Muscle of leg (tissue), 11 donors: ENCODE data around the gene ABCA2. TPM values are rescaled to one million over a fixed set of nuclear protein-coding genes. Genes with fewer than 3 reads are reported as not detected.

Experiments used
- DNase-seq: peaks from one replicate; pipeline ENCODE4 v3.0.0; 2013
- H3K27ac ChIP-seq: one replicate; pipeline ENCODE4 v1.5.1; 2013; ENCODE audit warnings: mild to moderate bottlenecking, low read length, control low read depth
- H3K27me3 ChIP-seq: one replicate; pipeline ENCODE4 v1.6.1; 2013; ENCODE audit warnings: low read length; ENCODE audit not compliant: control insufficient read depth, insufficient read depth
- H3K36me3 ChIP-seq: one replicate; pipeline ENCODE4 v1.6.1; 2013; ENCODE audit warnings: low read length; ENCODE audit not compliant: control insufficient read depth, insufficient read depth
- H3K4me1 ChIP-seq: one replicate; pipeline ENCODE4 v1.6.1; 2013; ENCODE audit warnings: low read length; ENCODE audit not compliant: control insufficient read depth, insufficient read depth
- H3K4me3 ChIP-seq: one replicate; pipeline ENCODE4 v1.5.1; 2013; ENCODE audit warnings: low read length, control low read depth
- H3K9me3 ChIP-seq: replicated peaks from 2 replicates; pipeline ENCODE4 v1.6.1; 2013; ENCODE audit warnings: low read depth, low read length; ENCODE audit not compliant: control insufficient read depth
- WGBS: methylation state at CpG from one replicate; pipeline ENCODE4 v1.1.5; 2013; ENCODE audit warnings: missing lambda C conversion rate; ENCODE audit not compliant: insufficient coverage; 5-methylcytosine and 5-hydroxymethylcytosine counted together
- polyA plus RNA-seq, 8 donors: library from polyadenylated mRNA; unstranded; fragments of 120-200 nt; gene quantifications; one replicate each; pipeline versions ENCODE4 v1.2.1 to v1.2.3, GENCODE V29; 2013; ENCODE audit warnings: inconsistent platforms in 1 of 8, low replicate concordance in 1 of 8; ENCODE audit not compliant: insufficient read length in 8 of 8, insufficient read depth in 1 of 8
- total RNA-seq: library from RNA; stranded (reverse); fragments of 120-200 nt; gene quantifications from one replicate; pipeline ENCODE4 v1.2.4, GENCODE V29; 2013

Gene ABCA2
- total and polyA plus RNA-seq, 9 donors = 8.3 to 24.8 (median 18.8) TPM

GRCh38 chr9:136971746-136972145, 56.3 kb downstream of the ABCA2 start:
- 57% methylated on average over 14 of the region's 14 CpGs for WGBS
- Histone ChIP-seq H3K9me3 (no peaks in the 10 kb centered on the region), H3K4me3 (no peak overlapping the region), H3K4me1 (peaks cover 22% of the 10 kb centered on the region), H3K27ac (no peak overlapping the region), H3K36me3 (no peaks in the 10 kb centered on the region), H3K27me3 (no peaks in the 10 kb centered on the region)
- DNase-seq = no peak

- H3K27me3 ChIP-seq = peaks cover 8% of the 10 kb centered on the region
- H3K27ac ChIP-seq = no peak overlapping the region
- no peaks in the 10 kb centered on the region for H3K9me3 ChIP-seq
- no peak for DNase-seq
- no peak overlapping the region for H3K4me3 ChIP-seq
- peaks cover 18% of the 10 kb centered on the region for H3K4me1 ChIP-seq
- no peaks in the 10 kb centered on the region for H3K36me3 ChIP-seq
- WGBS = 78% methylated on average over 8 of the region's 11 CpGs
These were observed 57.7 kb downstream of the ABCA2 start for GRCh38 chr9:136970361-136970760.

GRCh38 chr9:136969774-136970173, 58.3 kb downstream of the ABCA2 start:
- Histone ChIP-seq H3K4me1 (peaks cover 12% of the 10 kb centered on the region), H3K27me3 (peaks cover 8% of the 10 kb centered on the region), H3K27ac (no peak overlapping the region), H3K36me3 (no peaks in the 10 kb centered on the region), H3K4me3 (no peak overlapping the region), H3K9me3 (no peaks in the 10 kb centered on the region)
- DNase-seq = no peak
- WGBS = 50% methylated on average over 4 of the region's 5 CpGs

- Histone ChIP-seq H3K4me3 (no peak overlapping the region), H3K36me3 (no peaks in the 10 kb centered on the region), H3K27ac (no peak overlapping the region), H3K9me3 (no peaks in the 10 kb centered on the region), H3K4me1 (peaks cover 10% of the 10 kb centered on the region), H3K27me3 (peaks cover 8% of the 10 kb centered on the region)
- 75% methylated on average over 16 of the region's 17 CpGs for WGBS
- DNase-seq = no peak
These were observed 58.9 kb downstream of the ABCA2 start for GRCh38 chr9:136969150-136969549.

- H3K9me3 ChIP-seq = no peaks in the 10 kb centered on the region
- no peak overlapping the region for H3K4me3 ChIP-seq
- WGBS = 73% methylated on average over 11 of the region's 17 CpGs
- DNase-seq = no peak
- H3K4me1 ChIP-seq = peaks cover 13% of the 10 kb centered on the region
- no peak overlapping the region for H3K27ac ChIP-seq
- no peaks in the 10 kb centered on the region for H3K36me3 ChIP-seq
- peaks cover 8% of the 10 kb centered on the region for H3K27me3 ChIP-seq
These were observed 59.5 kb downstream of the ABCA2 start for GRCh38 chr9:136968333-136969127.

DNA sequence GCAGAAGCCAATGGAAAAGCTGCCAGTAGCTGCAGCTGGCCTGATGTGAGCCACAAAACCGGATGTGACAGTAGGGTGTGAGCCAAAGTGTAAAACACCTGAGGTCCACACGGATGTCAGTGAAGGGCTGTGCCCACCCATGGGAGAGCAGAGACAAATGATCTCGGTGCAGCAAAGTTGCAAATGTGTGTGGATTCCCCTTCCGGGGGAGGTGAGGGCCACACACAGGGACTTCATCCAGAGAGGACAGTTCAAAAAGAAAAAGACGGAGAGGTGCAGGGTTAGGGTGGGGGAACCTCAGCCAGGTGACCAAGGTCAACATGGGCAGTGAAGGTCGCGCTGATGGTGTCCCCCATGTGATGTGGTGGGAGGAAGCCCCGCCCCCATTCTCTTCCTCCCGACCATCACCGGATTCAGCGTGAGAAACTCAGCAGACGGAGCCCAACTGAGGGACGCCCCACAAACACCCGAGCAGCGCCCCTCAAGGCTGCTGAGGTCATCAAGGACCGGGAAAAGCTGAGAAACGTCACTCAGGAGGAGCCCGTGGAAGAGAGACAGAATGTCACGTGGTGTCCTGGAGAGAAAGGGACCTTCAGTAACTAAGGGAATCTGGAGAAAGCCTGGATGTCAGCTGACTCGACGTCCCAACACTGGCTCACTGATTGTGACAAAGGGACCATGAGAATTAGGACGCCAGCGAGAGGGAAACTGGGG, 62.1 kb downstream of the ABCA2 start:
- no peaks in the 10 kb centered on the region for H3K9me3 ChIP-seq
- no peak overlapping the region for H3K27ac ChIP-seq
- WGBS = 24% methylated on average over 16 of the region's 23 CpGs
- DNase-seq = peak; percentile 68
- H3K4me3 ChIP-seq = no peak overlapping the region
- H3K27me3 ChIP-seq = peaks cover 10% of the 10 kb centered on the region
- no peaks in the 10 kb centered on the region for H3K36me3 ChIP-seq
- peaks cover 28% of the 10 kb centered on the region for H3K4me1 ChIP-seq

DNA sequence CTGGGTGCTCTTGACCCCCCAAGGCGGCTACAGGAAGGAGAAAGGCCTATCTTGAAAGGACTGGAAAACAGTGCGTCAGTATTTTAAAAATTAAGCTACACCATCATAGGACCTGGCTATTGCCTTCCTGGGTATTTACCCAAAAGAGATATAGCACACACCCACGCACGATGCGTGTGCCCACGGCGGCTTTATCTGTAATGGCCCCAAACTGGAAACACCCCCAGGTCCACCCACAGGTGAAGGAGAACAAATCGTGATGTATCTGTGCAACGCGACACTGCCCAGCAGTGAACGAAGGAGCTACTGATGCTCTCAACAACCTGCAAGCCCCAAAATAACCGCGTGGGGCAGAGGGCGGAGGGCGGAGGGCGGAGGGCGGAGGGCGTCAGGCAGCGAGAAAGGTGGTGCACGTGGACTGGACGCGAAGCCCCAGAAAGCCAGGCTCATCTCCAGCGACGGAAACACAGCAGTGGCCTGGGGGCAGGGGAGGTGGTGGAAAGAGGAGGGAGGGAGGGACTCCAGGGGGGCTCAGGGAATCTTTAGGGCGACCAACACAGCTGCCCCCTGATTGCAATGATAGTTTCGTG, 63.1 kb downstream of the ABCA2 start:
- no peaks in the 10 kb centered on the region for H3K36me3 ChIP-seq
- no peak overlapping the region for H3K4me3 ChIP-seq
- peaks cover 10% of the 10 kb centered on the region for H3K27me3 ChIP-seq
- no peak overlapping the region for H3K27ac ChIP-seq
- no peak for DNase-seq
- WGBS = 78% methylated on average over 17 of the region's 26 CpGs
- no peaks in the 10 kb centered on the region for H3K9me3 ChIP-seq
- peaks cover 31% of the 10 kb centered on the region for H3K4me1 ChIP-seq

- Histone ChIP-seq H3K27ac (no peak overlapping the region), H3K27me3 (peaks cover 10% of the 10 kb centered on the region), H3K9me3 (no peaks in the 10 kb centered on the region), H3K36me3 (no peaks in the 10 kb centered on the region), H3K4me3 (no peak overlapping the region), H3K4me1 (peaks cover 34% of the 10 kb centered on the region)
- 60% methylated on average over 14 of the region's 22 CpGs for WGBS
- DNase-seq = no peak
These were observed 63.8 kb downstream of the ABCA2 start for GRCh38 chr9:136964171-136964689.

GRCh38 chr9:136963751-136964150, 64.3 kb downstream of the ABCA2 start:
- no peak for DNase-seq

DNA sequence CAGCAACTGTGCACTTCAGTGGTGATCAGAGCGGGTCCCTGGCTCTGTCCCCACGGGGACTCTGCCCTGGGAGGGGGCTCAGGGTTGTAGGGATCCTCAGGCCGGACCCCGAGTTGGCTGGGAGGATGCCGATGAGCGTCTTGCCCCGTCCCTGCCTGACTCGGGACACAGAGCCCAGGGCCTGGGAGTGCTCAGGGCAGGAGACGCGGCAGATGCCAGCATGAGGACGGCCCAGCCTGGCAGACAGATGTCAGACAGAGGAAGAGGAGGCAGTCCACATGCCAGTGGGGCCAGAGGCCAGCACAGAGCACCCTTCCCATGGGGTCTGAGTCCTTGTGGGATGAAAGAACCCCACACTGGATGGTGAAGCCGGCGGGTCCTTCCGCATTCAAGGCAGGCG, 64.7 kb downstream of the ABCA2 start:
- Histone ChIP-seq H3K27me3 (peaks cover 10% of the 10 kb centered on the region), H3K4me3 (no peak overlapping the region), H3K9me3 (no peaks in the 10 kb centered on the region), H3K27ac (no peak overlapping the region), H3K4me1 (peaks cover 36% of the 10 kb centered on the region), H3K36me3 (no peaks in the 10 kb centered on the region)
- WGBS = 69% methylated on average over 11 of the region's 15 CpGs
- DNase-seq = no peak

More at GRCh38 chr9:136963751-136964150, 64.3 kb downstream of the ABCA2 start:
- no peaks in the 10 kb centered on the region for H3K9me3 ChIP-seq
- no peak overlapping the region for H3K4me3 ChIP-seq
- H3K27me3 ChIP-seq = peaks cover 10% of the 10 kb centered on the region
- no peak overlapping the region for H3K27ac ChIP-seq
- no peaks in the 10 kb centered on the region for H3K36me3 ChIP-seq
- 80% methylated on average over 9 of the region's 12 CpGs for WGBS
- H3K4me1 ChIP-seq = peaks cover 35% of the 10 kb centered on the region
